ENCODE results near the gene INPP5A. TPM values are rescaled to one million over a fixed set of nuclear protein-coding genes. Genes with fewer than 3 reads are reported as not detected.

Gene INPP5A
- total RNA-seq = 30.4 and 47.4 TPM in 2 replicates

GRCh38 chr10:132537684-132538001 is at the start of gene INPP5A:
INPP5A (plus strand) TSS chr10:132537787; CDS start chr10:132538097, 310 bp downstream.

GRCh38 chr10:132785723-132786475 is 248.3 kb downstream of the INPP5A start, which contains the start of gene NKX6-2:
NKX6-2 (minus strand) TSS chr10:132786147; CDS start chr10:132785948, 199 bp downstream.

Other genes with a start within 250 kb of the INPP5A start
- 10.5 and 11.7 TPM in 2 replicates for gene STK32C, start 229.8 kb upstream of the INPP5A start, total RNA-seq
- 12.6 and 13.6 TPM in 2 replicates for gene LRRC27, start 205.6 kb upstream of the INPP5A start, total RNA-seq
- gene PWWP2B, start 140.6 kb upstream of the INPP5A start, total RNA-seq = 6.5 and 9.6 TPM in 2 replicates
- gene NKX6-2, start 248.4 kb downstream of the INPP5A start, total RNA-seq = not detected in 2 replicates